HL-60/S4 treated with retinoic acid at 250 ng/mL for 4 days and 3 days (cell line): ENCODE measurements around the gene DHX34.
"Not testable (repeated sequence)": the region's sequence is repeated elsewhere in the genome, so short reads cannot be mapped to it uniquely, and the experiment has no call there.

Experiments used
- in situ Hi-C: fragments of 300-500 bp; cut with MboI; formaldehyde crosslinking; loops from 2 replicates; pipeline ENCODE4 v1.7.0; 2022; ENCODE audit warnings: low sequenced_read_pairs

Gene DHX34

DNA sequence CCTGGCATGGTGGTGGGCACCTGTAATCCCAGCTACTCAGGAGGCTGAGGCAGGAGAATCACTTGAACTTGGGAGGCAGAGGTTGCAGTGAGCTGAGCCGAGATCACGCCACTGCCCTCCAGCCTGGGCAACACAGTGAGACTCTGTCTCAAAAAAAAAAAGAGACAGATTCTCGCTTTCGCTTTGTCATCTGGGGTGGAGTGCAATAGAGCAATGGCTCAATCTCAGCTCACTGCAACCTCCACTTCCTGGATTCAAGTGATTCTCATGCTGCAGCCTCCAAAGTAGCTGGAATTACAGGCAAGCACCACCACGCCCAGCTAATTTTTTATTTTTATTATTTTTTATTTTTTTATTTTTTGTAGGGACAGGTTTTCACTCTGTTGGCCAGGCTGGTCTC is 39.6 kb downstream of the DHX34 start:
- in situ Hi-C loops: not testable (repeated sequence)

DNA sequence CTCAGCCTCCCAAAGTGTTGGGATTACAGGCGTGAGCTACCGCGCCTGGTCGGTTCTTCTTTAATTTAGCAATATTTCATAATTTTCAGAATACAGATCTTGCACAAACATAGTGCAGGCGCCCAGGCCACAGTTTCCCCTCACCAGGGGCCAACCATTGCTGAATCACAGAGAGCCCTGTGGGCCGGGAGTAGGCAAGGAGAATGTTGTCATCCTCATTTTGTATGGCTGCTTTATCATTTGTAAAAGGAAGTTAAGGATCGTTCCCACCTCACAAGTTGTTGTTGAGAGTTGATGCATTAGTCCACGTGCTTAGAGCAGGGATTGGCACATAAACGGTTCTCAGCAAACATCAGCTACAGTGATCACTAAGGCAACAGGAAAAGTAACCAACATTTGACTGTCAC is 40.0 kb downstream of the DHX34 start:
- in situ Hi-C loops: no loop called here

DNA sequence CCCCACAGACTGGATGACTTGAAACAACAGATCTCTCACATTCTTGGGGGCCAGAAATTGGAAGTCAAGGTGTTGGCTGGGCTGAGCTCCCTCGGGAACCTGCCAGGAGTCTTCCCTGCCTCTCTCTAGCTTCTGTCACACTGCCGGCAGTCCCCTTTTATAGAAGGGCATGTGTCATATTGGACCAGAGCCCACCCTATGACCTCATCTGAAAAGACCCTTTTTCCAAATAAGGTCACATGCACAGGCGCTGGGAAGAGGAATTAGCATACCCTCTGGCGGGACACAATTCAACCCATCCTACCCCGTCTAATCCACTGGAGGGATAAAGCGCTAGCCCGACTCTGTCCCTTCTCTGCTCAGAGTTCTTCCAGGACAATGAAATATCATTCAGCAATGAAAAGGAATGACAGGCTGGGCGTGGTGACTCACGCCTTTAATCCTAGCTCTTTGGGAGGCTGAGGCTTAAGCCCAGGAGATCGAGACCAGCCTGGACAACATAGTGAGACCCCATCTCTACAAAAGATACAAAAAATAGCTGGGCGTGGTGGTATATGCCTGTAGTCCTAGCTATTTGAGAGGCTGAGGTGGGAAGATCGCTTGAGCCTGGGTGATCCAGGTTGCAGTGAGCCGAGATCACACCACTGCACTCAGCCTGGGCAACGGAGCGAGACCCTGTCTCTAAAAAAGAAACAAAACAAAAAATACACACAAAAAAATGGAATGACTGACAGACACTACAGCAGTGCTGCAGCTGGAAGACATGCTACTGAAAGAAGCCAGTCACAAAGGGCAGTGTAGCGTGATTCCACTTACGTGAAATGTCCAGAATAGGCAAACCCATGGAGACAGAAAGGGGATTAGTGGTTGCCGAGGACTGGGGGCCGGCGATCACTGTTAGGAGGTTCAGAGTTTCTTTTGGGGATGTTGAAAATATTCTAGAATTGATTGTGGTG is 41.7 kb downstream of the DHX34 start:
- in situ Hi-C loops: no loop called here

DNA sequence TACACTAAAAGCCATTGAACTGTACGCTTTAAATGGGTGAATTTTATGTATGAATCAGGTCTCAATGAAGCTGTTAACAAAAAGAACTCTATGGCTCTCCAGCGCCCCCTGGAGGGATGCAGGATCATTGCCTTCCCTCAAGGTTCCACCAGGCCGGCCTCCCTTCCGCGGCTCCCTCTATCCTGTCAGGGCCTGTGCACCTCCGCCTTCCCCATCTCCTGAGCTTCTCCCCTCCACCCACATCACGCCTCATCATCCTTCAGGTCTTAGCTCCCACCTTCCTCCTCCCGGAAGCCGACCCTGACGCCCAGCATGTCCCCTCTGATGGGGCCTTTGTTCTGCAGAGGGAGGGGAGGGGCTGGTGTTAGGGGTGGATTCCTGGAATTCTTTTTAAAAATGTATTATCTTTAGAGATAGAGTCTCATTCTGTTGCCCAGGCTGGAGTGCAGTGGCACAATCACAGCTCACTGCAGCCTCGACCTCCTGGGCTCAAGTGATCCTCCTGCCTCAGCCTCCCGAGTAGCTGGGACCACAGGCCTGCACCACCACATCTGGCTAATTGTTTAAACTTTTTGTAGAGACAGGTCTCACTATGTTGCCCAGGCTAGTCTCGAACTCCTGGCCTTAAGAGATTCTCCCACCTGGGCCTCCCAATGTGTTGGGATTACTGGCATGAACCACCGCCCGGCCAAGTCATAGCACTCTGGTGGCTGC is 42.6 kb downstream of the DHX34 start:
- in situ Hi-C loops: no loop called here

DNA sequence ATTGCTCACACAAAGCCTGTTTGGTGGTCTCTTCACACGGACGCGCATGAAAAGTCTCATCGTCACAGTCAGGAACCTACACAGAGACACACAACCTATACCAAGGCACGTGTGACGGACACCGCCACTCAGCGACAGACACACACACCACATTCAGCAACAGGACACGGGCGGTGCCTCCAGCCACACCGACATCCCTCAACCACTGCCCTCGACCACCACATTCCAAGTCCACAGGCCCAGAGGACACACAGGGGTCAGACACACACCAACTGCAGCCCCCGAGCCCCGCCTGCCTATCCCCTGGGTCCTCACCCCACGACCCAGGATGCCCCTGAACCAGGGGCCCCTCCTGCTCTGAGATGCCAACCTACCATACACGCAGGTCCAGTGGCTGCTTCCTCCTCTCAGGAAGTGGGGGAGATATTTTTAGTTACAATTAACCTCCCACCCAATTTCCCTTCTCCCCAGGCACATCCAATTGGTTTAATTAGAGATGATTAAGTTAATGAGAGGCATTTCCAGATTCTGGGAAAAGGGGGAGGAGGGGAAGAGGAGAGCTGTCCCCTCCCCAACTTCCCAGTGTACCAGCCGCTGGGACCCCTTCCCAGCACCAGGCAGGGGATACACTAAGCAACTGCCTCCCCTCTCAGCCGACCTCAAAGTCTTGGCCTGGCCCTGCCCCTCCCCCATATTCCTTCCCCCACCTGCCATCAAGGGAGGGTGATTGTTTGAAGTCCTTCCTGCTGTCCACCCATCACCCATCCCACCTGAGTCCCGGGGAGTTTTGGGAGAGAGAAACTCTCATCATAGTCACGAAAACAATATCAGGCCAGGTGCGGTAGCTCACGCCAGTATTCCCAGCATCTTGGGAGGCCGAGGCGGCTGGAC is 49.8 kb downstream of the DHX34 start:
- in situ Hi-C loops: no loop called here

DNA sequence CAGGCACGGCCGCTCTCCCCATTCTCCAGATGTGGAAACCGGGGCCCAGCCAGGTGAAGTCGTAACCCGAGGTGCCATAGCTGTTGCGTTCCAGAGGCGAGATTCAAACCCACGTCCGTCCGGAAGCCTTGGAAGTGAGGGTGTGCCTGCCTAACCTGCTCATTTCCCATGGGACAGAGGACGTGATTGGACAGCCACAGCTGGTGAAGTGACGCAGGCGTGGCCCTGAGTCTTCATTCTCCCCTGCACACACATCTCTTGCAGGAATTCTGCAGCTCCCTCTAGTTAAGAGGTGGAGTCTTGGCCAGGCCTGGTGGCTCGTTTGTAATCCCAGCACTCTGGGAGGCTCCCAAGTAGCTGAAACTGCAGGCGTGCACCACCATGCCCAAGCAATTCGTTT is 53.4 kb downstream of the DHX34 start:
- in situ Hi-C loops: loop anchor here (10.0 kb wide), 1 partner anchor 108 kb away; no protein-coding TSS in a partner anchor

DNA sequence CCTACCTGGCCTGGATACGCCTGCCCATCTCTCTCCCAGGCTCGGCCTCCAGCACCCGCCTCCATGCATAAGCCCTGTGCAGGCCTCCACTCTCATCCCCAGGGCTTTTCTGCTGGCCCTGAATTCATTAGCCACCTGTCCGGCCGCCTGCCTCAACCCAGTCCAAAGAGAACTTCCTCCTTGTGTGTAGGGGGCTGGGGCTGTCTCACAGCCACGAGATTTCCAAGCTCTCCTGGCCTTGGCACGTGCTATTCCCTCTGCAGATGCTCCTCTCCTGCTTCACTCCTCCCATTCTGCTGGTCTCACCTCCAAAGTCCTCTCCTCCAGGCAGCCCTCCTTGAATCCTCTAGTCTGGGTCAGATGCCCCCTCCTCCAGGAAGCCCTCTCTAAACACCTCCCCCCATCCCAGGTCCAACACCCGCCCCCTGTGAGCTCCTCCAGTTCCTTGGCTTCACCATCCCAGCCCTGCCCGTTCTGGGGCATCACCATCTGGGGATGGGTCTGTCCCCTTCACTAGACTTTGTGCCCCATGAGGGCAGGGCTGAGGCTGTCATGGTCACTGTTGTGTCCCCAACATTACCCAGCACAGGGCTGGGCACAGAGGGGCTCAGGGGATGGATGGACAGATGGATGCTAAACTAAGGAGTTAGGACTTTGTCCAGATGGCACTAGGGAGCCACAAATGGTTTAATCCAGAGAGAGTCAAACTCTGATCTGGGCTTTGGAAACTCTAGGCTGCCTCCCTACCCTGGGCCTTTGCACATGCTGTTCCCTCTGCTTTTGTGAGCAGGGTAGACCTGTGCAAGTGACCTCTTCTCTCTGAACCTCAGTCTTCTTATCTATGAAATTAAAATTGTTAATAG is 55.5 kb downstream of the DHX34 start:
- in situ Hi-C loops: loop anchor here (10.0 kb wide), 1 partner anchor 110 kb away; no protein-coding TSS in a partner anchor

DNA sequence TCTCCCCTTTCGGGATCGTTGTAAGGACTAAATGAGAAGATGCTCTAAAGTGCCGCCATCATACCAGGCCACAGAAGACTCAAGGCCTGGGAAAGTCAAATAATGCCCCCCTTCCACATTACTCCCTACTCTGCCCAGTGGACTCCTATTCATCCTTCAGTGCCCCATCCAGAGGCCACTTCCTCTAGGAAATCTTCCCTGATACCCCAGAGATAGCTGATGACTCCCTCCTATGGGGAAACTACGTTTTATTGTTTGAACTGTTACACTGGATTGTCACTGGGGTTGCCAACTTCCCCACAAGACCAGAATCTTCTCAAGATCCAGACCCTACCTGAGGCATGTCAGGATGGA is 56.1 kb downstream of the DHX34 start:
- in situ Hi-C loops: loop anchor here (10.0 kb wide), 1 partner anchor 110 kb away; no protein-coding TSS in a partner anchor

DNA sequence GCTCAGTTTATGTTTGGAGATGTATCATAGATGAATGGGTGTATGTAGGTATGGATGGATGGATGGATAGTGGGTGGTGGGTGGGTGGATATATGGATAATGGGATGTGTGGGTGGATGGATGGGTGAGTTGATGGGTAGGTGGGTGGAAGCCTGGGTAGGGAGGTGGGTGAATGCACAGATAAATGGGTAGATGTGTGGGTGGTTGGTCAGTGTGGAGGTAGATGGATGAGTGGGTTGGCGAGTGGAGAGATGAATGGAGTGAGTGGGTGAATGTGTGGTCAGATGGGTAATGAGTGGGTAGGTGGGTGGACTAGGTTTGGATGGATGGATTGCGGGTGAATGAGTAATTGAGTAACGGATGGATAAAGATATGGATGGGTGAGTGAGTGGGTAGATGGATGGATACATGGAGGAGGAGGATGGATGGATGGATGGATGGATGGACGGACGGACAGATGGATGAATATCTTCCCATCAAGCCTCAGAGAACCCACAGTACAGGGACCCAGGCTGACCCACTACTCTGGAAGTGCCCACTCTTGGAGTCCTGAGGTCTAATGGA is 56.8 kb downstream of the DHX34 start:
- in situ Hi-C loops: loop anchor here (10.0 kb wide), 1 partner anchor 111 kb away; no protein-coding TSS in a partner anchor

DNA sequence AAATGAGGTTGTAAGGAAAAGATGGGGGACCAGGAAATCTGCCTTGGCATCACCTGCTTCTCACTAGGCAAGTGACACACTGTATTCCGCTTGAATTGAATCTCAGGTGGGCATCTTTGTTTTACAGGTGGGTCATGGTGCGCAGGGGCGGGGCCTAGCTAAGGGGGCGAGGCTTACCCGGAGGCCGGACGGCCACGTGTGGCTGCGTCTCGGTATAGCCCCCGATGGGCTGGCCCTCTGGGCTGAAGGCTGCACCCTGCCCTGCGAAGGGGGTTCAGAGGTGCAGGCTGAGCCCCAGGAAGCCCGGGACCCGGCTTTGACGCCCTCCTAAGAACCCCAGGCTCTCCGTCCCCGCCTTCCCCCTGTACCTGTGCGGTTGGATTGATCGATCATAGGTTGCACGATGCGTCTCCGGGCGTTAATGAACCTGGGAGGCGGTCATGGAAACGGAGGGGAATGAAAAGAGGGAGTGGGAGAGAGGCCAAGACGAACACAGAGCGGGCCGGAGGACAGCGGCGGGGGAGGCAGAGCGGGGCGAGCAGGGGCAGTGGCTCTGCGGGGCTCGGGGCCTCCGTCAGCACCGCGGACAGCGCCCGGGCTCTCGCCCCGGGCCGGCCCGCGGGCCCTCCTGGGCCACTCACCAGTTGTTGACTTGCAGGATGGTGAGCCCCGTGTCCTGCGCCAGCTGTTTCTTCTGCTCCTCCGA is 57.7 kb downstream of the DHX34 start:
- in situ Hi-C loops: loop anchor here (10.0 kb wide), 1 partner anchor 112 kb away; no protein-coding TSS in a partner anchor

DNA sequence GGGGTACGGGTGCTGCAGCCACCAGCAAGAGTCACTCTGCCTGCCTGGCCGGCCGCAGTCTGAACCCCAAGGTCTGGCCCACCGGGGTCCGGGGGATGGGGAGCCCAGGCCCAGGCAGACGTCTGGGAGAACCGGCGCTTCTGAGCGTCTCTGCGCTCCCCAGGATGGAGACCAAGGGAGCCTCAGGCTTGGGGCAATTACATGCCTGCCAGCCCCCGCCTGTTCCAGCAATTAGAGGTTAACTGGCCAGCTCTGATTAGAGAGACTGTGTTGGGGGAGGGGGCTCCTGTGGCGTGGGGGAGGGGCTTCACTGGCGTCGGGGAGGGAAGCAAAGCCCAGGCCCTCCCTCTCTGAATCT is 58.3 kb downstream of the DHX34 start:
- in situ Hi-C loops: loop anchor here (10.0 kb wide), 1 partner anchor 113 kb away; no protein-coding TSS in a partner anchor

DNA sequence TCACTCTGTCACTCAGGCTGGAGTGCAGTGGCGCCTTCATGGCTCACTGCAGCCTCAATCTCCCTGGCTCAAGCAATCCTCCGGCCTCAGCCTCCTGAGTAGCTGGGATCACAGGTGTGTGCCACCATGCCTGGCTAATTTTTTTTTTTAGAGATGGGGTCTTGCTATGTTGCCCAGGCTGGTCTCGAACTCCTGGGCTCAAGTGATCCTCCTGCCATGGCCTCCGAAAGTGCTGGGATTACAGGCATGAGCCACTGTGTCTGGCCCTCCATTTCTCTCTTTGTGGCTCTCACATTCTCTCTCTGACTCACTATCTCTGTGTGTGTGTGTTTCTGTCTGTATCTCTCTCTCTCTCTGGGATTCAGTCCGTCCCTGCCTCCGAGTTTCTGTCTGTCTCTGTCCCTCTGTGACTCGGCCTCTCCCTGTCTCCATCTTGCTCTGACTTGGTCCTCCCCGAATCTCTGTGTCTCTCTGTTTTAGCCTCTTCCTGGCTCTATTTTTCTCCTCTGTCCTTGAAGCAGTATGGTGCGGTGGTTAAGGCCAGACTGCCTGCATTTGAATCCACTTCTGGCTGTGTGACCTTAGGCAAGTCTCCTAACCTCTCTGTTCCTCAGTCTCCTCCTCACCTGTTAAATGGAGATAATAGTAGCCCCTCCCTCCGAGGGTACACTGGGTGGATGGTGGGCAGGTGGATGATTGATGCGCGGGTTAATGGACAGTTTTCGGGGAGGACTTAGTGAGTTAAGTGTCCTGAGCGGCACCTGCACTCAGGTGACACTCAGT is 59.2 kb downstream of the DHX34 start:
- in situ Hi-C loops: loop anchor here (10.0 kb wide), 1 partner anchor 114 kb away; no protein-coding TSS in a partner anchor

DNA sequence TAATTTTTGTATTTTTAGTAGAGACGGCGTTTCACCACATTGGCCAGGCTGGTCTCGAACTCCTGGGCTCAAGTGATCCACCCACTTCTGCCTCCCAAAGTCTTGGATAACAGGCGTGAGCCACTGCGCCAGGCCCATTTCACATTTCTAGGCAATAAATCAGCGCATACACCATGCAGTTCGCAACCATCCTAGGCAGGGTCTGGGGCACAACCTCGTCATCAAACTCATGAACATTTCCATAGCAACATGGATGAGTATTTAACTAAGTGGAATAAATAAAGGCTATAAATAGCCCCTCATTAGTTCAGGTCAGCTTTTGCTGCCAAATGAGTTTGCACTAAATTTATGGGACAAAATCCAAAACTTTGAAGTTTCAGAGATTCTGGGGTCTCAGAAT is 62.0 kb downstream of the DHX34 start:
- in situ Hi-C loops: no loop called here

DNA sequence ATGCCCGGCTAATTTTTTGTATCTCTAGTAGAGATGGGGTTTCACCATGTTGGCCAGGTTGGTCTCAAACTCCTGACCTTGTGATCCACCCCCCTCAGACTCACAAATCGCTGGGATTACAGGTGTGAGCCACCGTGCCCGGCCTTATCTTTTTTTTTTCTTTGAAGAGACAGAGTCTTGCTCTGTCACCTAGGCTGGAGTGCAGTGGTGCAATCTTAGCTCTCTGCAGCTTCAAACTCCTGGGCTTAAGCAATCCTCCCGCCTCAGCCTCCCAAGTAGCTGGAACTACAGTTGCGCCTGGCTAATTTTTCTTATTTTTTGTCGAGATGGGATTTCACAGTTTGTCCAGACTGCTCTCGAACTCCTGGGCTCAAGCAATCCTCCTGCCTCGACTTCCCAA is 62.6 kb downstream of the DHX34 start:
- in situ Hi-C loops: not testable (repeated sequence)

DNA sequence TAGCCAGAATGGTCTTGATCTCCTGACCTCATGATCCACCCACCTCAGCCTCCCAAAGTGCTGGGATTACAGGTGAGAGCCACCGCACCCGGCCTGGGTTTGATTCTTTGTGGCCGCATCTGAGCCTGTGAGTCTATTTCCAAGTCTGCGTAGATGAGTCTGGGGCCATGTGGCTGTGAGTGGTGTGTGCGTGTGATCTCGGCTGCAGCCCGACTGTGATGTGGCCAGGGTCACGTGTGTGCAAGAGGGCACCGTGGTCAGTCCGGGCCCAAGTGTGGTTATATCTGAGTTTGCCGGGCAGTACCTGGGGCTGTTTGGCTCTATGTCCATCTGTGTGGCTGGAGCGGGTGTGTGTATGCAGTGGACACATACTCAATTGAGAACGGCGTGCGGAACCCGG is 64.8 kb downstream of the DHX34 start:
- in situ Hi-C loops: no loop called here

DNA sequence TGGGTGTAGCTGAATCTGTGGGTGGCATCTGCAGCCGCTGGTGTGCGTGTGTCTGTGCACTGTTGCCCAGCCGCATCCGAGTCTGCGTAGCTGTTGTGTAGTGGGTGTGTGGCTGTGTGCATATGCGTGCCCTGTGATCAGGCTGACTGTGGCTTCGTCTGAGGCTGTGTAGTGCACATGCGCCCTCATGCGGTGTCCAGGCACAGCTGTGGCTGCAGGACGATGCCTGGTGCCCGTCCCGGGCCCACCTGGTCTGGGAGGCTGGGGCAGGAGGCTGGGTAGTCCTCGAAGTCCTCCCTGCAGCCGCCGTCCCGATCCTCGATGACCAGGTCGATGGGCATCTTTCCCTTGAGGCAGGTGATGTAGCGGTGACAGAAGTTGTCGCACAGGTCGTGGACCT is 65.4 kb downstream of the DHX34 start:
- in situ Hi-C loops: no loop called here

DNA sequence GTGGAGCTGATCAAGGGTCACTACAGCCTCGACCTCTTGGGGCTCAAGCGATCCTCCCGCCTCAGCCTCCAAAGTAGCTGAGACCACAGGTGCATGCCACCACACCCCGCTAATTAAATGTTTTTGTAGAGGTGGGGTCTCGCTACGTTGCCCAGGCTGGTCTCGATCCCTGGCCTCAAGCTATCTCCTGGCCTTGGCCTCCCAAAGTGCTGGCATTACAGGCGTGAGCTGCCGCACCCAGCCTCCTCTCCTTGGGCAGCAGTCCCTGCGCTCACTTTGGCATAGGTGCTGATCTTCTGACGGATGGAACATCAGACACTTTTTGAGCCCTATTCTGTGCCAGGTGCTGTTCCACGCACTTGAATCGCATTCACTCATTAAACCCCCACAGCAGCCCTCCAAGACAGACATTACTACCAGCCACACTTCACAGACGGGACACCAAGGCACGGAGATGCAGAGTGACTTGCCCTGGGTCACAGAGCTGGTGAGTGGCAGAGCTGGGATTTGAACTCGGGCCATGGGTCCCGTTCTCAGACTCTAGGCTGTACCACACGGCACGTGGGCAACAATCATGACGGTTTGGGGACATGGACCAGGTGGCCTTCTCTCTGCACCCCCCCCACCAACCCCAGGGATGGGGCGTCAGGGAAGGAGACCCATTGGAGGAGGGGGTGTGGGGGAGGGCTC is 67.0 kb downstream of the DHX34 start:
- in situ Hi-C loops: no loop called here

DNA sequence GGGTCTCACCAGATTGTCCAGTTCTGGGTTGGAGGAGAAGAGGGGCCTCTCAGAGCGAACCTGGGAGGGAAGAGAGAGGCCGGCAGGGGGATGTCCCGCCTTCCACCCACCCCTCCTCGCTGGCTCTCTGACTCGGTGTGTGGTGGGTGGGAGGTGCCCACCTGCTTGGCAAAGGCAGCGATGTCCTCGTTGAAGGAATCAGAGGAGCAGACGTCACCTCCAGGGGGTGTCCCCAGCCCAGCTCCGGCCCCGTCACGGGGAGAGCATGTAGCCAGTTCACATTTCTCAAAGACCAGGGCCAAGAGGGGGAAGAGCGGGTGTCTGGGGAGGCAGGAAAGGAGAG is 67.5 kb downstream of the DHX34 start:
- in situ Hi-C loops: no loop called here
